ENCODE measurements around the gene CCL7.

The CCL7 gene

DNA sequence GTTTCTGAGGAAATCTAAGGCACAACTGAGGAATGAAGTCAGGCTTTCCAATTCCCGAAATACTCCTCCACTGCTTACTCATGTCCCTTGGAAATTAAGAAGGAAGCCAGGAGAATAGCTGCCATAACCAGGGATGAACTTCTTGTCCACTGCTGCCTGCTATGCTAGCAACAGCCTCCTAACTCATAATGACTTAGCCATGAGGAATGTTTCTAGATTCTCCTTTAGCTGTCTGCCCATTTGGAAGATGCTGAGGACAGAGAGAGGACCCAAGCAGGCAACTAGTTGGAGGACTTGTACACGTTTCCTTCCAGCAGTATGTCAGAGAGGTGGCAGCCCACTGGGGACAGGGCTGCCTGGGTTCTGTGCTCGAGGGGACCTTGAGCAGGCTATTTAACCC is 15.9 kb upstream of the CCL7 start:
- no peak overlapping the region for H2AFZ ChIP-seq
- no peaks in the 10 kb centered on the region for H3K36me3 ChIP-seq (ENCODE audit: control insufficient read depth, insufficient read depth, low read length)
- H3K4me2 ChIP-seq (ENCODE audit: low read length) = no peak overlapping the region
- no peak overlapping the region for H3K9ac ChIP-seq
- peaks cover 5% of the 10 kb centered on the region for H3K4me1 ChIP-seq
- H3K4me3 ChIP-seq (ENCODE audit: low read depth, low read length) = no peak overlapping the region
- no peaks in the 10 kb centered on the region for H3K79me2 ChIP-seq
- TF ChIP-seq, protein P1, sequence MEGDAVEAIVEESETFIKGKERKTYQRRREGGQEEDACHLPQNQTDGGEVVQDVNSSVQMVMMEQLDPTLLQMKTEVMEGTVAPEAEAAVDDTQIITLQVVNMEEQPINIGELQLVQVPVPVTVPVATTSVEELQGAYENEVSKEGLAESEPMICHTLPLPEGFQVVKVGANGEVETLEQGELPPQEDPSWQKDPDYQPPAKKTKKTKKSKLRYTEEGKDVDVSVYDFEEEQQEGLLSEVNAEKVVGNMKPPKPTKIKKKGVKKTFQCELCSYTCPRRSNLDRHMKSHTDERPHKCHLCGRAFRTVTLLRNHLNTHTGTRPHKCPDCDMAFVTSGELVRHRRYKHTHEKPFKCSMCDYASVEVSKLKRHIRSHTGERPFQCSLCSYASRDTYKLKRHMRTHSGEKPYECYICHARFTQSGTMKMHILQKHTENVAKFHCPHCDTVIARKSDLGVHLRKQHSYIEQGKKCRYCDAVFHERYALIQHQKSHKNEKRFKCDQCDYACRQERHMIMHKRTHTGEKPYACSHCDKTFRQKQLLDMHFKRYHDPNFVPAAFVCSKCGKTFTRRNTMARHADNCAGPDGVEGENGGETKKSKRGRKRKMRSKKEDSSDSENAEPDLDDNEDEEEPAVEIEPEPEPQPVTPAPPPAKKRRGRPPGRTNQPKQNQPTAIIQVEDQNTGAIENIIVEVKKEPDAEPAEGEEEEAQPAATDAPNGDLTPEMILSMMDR (IDR thresholded peaks at IDR 0.05) = no peak
- H3K9me3 ChIP-seq (ENCODE audit: control insufficient read depth, low read length) = no peaks in the 10 kb centered on the region
- no peaks in the 10 kb centered on the region for H3K27me3 ChIP-seq (ENCODE audit: control insufficient read depth, insufficient read depth, low read length)
- H3K27ac ChIP-seq = no peak overlapping the region

DNA sequence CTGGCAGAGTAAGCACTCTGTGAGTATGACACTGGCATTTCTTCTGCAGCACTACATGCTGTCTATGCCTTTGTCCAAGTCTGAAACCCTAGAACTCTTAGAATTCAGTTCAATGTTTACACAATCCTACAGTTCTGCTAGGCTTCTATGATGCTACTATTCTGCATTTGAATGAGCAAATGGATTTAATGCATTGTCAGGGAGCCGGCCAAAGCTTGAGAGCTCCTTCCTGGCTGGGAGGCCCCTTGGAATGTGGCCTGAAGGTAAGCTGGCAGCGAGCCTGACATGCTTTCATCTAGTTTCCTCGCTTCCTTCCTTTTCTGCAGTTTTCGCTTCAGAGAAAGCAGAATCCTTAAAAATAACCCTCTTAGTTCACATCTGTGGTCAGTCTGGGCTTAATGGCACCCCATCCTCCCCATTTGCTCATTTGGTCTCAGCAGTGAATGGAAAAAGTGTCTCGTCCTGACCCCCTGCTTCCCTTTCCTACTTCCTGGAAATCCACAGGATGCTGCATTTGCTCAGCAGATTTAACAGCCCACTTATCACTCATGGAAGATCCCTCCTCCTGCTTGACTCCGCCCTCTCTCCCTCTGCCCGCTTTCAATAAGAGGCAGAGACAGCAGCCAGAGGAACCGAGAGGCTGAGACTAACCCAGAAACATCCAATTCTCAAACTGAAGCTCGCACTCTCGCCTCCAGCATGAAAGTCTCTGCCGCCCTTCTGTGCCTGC is 15.2 kb upstream of the CCL7 start, which contains the start of gene CCL2:
TSS of gene CCL2 (plus strand) at position 635 of the 730 bp plus-strand sequence. CDS start at position 700, 65 bp downstream.
- H3K4me1 ChIP-seq = peaks cover 5% of the 10 kb centered on the region
- H3K9me3 ChIP-seq (ENCODE audit: control insufficient read depth, low read length) = no peaks in the 10 kb centered on the region
- H3K79me2 ChIP-seq = no peaks in the 10 kb centered on the region
- peak within 1 kb of the TSS; percentile 37 for H3K27ac ChIP-seq
- H3K36me3 ChIP-seq (ENCODE audit: control insufficient read depth, insufficient read depth, low read length) = no peaks in the 10 kb centered on the region
- no peak within 1 kb of the TSS for H3K4me3 ChIP-seq (ENCODE audit: low read depth, low read length)
- TF ChIP-seq, protein P1 (IDR thresholded peaks at IDR 0.05) = no peak
- peak within 1 kb of the TSS; percentile 56 for H2AFZ ChIP-seq
- peak within 1 kb of the TSS; percentile 30 for H3K4me2 ChIP-seq (ENCODE audit: low read length)
- H3K9ac ChIP-seq = no peak within 1 kb of the TSS
- H3K27me3 ChIP-seq (ENCODE audit: control insufficient read depth, insufficient read depth, low read length) = no peaks in the 10 kb centered on the region

DNA sequence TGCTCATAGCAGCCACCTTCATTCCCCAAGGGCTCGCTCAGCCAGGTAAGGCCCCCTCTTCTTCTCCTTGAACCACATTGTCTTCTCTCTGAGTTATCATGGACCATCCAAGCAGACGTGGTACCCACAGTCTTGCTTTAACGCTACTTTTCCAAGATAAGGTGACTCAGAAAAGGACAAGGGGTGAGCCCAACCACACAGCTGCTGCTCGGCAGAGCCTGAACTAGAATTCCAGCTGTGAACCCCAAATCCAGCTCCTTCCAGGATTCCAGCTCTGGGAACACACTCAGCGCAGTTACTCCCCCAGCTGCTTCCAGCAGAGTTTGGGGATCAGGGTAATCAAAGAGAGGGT is 14.7 kb upstream of the CCL7 start:
- Histone ChIP-seq H3K4me1 (peaks cover 5% of the 10 kb centered on the region), H3K27me3 (ENCODE audit: control insufficient read depth, insufficient read depth, low read length) (no peaks in the 10 kb centered on the region), H3K9ac (no peak overlapping the region), H3K4me3 (ENCODE audit: low read depth, low read length) (no peak overlapping the region), H3K27ac (peak overlapping the region; percentile 26), H3K9me3 (ENCODE audit: control insufficient read depth, low read length) (no peaks in the 10 kb centered on the region), H3K79me2 (no peaks in the 10 kb centered on the region), H3K36me3 (ENCODE audit: control insufficient read depth, insufficient read depth, low read length) (no peaks in the 10 kb centered on the region), H3K4me2 (ENCODE audit: low read length) (no peak overlapping the region), H2AFZ (peak overlapping the region; percentile 56)
- TF ChIP-seq, protein P1 (IDR thresholded peaks at IDR 0.05) = no peak

DNA sequence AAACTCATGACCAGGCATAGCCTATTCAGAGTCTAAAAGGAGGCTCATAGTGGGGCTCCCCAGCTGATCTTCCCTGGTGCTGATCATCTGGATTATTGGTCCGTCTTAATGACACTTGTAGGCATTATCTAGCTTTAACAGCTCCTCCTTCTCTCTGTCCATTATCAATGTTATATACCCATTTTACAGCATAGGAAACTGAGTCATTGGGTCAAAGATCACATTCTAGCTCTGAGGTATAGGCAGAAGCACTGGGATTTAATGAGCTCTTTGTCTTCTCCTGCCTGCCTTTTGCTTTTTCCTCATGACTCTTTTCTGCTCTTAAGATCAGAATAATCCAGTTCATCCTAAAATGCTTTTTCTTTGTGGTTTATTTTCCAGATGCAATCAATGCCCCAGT is 14.2 kb upstream of the CCL7 start:
- no peaks in the 10 kb centered on the region for H3K79me2 ChIP-seq
- no peaks in the 10 kb centered on the region for H3K27me3 ChIP-seq (ENCODE audit: control insufficient read depth, insufficient read depth, low read length)
- H3K27ac ChIP-seq = no peak overlapping the region
- no peak overlapping the region for H3K9ac ChIP-seq
- H3K4me2 ChIP-seq (ENCODE audit: low read length) = no peak overlapping the region
- H2AFZ ChIP-seq = no peak overlapping the region
- H3K36me3 ChIP-seq (ENCODE audit: control insufficient read depth, insufficient read depth, low read length) = no peaks in the 10 kb centered on the region
- H3K9me3 ChIP-seq (ENCODE audit: control insufficient read depth, low read length) = no peaks in the 10 kb centered on the region
- peaks cover 5% of the 10 kb centered on the region for H3K4me1 ChIP-seq
- TF ChIP-seq, protein P1 (IDR thresholded peaks at IDR 0.05) = no peak
- no peak overlapping the region for H3K4me3 ChIP-seq (ENCODE audit: low read depth, low read length)
